ENCODE measurements around the gene KIF5B. TPM values are rescaled to one million over a fixed set of nuclear protein-coding genes. Genes with fewer than 3 reads are reported as not detected.
A peak's percentile ranks its signal among the peaks of the same experiment; 100 is the strongest.
"Not testable (repeated sequence)": the region's sequence is repeated elsewhere in the genome, so short reads cannot be mapped to it uniquely, and the experiment has no call there.

The KIF5B gene
- total RNA-seq, 1 donor from 2014 or later = 92.9 TPM

DNA sequence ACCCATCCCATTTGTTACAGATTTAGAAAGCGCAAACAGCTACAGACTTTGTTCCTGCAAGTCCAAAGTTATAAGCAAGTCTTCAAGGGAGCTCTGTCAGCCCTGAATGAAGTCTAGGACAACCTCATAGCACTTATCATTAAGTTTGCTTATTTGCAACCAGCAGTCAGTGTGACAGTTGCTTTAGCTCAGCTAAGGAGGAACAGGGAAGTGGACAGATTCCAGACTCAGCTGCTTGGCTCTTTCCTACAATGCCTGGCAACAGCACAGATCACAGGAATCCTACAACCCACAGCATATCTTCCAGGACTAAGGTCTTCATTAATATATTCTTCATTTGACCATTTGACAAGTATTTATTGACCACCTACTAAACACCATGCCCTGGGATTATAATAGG lies 17.4 kb upstream of the KIF5B start:
- Histone ChIP-seq H3K4me1 (no peaks in the 10 kb centered on the region), H3K4me3 (no peak overlapping the region), H3K36me3 (no peaks in the 10 kb centered on the region), H3K27ac (no peak overlapping the region), H3K9me3 (no peaks in the 10 kb centered on the region), H3K27me3 (ENCODE audit: low read depth) (no peaks in the 10 kb centered on the region)
- DNase-seq (no peak), ATAC-seq (peak; percentile 36 to 38)
- intact Hi-C loops (cut with DNase I) = no loop called here
- TF ChIP-seq, protein P1, sequence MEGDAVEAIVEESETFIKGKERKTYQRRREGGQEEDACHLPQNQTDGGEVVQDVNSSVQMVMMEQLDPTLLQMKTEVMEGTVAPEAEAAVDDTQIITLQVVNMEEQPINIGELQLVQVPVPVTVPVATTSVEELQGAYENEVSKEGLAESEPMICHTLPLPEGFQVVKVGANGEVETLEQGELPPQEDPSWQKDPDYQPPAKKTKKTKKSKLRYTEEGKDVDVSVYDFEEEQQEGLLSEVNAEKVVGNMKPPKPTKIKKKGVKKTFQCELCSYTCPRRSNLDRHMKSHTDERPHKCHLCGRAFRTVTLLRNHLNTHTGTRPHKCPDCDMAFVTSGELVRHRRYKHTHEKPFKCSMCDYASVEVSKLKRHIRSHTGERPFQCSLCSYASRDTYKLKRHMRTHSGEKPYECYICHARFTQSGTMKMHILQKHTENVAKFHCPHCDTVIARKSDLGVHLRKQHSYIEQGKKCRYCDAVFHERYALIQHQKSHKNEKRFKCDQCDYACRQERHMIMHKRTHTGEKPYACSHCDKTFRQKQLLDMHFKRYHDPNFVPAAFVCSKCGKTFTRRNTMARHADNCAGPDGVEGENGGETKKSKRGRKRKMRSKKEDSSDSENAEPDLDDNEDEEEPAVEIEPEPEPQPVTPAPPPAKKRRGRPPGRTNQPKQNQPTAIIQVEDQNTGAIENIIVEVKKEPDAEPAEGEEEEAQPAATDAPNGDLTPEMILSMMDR (IDR thresholded peaks at IDR 0.05) = no peak

DNA sequence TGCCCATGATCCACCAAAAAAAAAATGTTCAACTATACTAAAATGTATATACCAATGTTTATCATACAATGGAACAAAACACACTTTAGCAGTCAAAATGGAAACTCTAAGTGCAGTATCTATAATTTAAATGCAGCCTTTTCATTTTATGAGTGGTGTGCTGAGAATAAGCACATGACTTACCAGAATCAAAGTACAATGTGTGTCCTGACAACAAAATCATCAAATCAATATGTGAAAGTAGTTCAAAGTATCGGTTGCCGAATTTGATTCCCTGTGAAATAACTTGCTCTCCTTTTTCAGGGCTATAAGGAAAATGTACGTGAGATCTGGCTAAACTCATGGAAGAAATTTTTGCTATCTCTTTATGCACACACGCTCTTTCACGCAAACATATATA lies 16.9 kb upstream of the KIF5B start:
- DNase-seq = no peak
- H3K36me3 ChIP-seq = no peaks in the 10 kb centered on the region
- no peaks in the 10 kb centered on the region for H3K4me1 ChIP-seq
- intact Hi-C loops (cut with DNase I) = no loop called here
- H3K4me3 ChIP-seq = no peak overlapping the region
- H3K27ac ChIP-seq = no peak overlapping the region
- H3K9me3 ChIP-seq = no peaks in the 10 kb centered on the region
- ATAC-seq = no peak
- TF ChIP-seq, protein P1 (IDR thresholded peaks at IDR 0.05) = no peak
- no peaks in the 10 kb centered on the region for H3K27me3 ChIP-seq (ENCODE audit: low read depth)

DNA sequence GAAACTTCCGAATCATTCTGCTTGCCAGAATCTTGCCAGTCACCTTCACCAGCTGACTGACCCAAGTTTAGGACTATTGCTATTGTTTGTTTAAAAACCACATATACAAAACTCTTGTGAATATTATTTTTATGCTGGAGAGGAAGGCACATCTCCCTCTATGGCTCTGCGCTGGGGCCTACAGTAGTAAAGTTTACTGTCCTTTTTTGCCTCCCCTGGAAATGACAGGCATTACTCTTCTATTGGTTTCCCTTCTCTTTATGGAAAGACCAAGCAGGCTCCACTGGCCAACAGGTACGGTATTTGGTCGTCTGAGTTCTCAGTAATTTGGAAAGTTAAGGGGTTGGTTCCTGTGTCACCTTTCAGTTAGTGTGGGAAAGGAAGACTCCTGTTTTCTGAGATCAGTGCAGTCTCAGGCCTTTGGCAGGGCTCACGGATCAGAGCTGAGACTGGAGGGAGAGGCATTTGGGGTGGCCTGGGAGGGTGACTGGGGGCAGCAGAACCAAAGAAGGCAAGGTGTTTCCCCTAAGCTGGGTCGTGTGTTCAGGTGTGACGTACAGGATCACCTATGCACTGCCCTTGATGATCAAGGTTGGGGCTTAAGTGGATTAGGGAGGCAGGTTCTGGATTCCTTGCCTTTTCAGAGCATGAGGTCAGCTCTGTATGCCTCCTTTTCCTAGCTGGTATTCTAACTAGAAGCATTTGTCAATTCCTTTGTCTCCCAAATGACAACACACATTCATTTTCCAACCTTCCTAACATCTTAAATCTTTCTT lies 16.0 kb upstream of the KIF5B start:
- Histone ChIP-seq H3K36me3 (no peaks in the 10 kb centered on the region), H3K9me3 (no peaks in the 10 kb centered on the region), H3K27me3 (ENCODE audit: low read depth) (no peaks in the 10 kb centered on the region), H3K4me1 (no peaks in the 10 kb centered on the region), H3K4me3 (no peak overlapping the region), H3K27ac (no peak overlapping the region)
- DNase-seq (no peak), ATAC-seq (peak; percentile 47 to 90)
- TF ChIP-seq, protein P1 (IDR thresholded peaks at IDR 0.05) = no peak
- intact Hi-C loops (cut with DNase I) = no loop called here

DNA sequence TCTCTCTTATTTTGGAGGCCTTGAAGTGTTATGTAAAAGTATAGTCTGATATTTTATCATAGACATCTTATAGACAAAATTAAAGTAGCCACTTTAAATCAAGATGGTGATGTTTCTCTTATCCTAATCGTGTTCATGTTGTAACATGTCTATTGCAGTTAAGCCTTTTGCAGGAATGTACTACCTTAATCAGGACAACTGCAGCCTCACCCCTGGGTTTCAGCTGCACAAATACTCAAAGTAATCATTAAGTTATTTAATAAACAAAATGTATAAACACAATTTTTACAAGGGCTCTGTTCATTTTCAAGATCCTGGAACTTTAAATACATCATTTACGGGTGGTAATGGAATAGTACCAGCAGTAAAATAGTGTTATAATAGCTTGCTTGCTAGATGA lies 14.4 kb upstream of the KIF5B start:
- no peak for ATAC-seq
- no peaks in the 10 kb centered on the region for H3K4me1 ChIP-seq
- TF ChIP-seq, protein P1 (IDR thresholded peaks at IDR 0.05) = no peak
- no peak overlapping the region for H3K4me3 ChIP-seq
- intact Hi-C loops (cut with DNase I) = no loop called here
- no peaks in the 10 kb centered on the region for H3K27me3 ChIP-seq (ENCODE audit: low read depth)
- no peak for DNase-seq
- H3K27ac ChIP-seq = no peak overlapping the region
- no peaks in the 10 kb centered on the region for H3K9me3 ChIP-seq
- no peaks in the 10 kb centered on the region for H3K36me3 ChIP-seq

DNA sequence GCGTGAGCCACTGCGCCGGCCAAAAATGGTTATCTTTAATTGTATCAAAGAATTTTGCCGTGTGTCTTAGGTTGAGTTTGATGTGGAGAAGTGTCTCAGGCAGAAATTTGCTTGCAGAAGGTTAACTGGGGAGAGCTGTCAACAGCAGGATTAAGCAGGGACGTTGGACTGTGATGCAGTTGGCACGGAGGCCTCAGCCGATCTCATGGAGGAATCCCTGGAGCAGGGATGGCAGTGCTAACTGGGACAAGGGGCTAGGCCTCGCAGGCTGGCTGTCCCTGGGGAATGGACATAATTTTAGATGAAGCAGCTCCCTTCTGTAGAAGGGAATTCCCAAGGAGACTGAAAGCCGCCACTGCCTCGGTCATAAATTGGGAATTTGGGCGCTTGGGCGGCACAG lies 12.3 kb upstream of the KIF5B start:
- TF ChIP-seq, protein P1 (IDR thresholded peaks at IDR 0.05) = no peak
- Histone ChIP-seq H3K4me3 (no peak overlapping the region), H3K9me3 (no peaks in the 10 kb centered on the region), H3K27me3 (ENCODE audit: low read depth) (no peaks in the 10 kb centered on the region), H3K36me3 (no peaks in the 10 kb centered on the region), H3K27ac (no peak overlapping the region), H3K4me1 (no peaks in the 10 kb centered on the region)
- DNase-seq (no peak), ATAC-seq (no peak)
- intact Hi-C loops (cut with DNase I) = no loop called here

DNA sequence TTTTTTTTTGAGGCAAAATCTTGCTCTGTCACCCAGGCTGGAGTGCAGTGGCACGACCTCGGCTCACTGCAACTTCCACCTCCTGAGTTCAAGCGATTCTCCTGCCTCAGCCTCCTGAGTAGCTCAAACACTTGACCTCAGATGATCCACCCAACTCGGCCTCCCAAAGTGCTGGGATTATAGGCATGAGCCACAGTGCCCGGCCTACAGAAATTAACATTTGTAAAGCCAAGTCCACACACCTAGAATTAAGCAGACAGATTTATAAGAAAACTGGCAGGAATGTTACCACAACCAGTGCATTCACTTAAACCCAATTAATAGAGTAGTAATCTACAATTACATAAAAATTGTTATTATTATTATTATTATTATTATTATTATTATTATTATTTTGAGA lies 11.7 kb upstream of the KIF5B start:
- H3K36me3 ChIP-seq; H3K27ac ChIP-seq; H3K27me3 ChIP-seq (ENCODE audit: low read depth); H3K4me3 ChIP-seq; ATAC-seq; intact Hi-C loops (cut with DNase I); DNase-seq; H3K4me1 ChIP-seq; H3K9me3 ChIP-seq: not testable (repeated sequence)

Measured in lower lobe of right lung (tissue), 2 donors.